HCT116 (cell line): Measurements from ENCODE around the gene WIF1.

ENCODE experiments used
- POLR2A ChIP-seq: IDR thresholded peaks from 2 replicates; pipeline ENCODE4 v1.7.0; 2011; ENCODE audit warnings: borderline replicate concordance; ENCODE audit not compliant: insufficient read depth, insufficient read length; ENCODE audit errors: extremely low read depth
- TF ChIP-seq, protein P1 (sequence below), 3 experiments: fragments of 200-600 bp in 1 of 3; sonication (generic) in 1 of 3; IDR thresholded peaks in 2 of 3; conservative IDR thresholded peaks in 1 of 3; 2 replicates each; pipeline ENCODE4 v1.5.1; 2012 to 2017; ENCODE audit warnings: low read depth in 2 of 3, low read length in 2 of 3, antibody characterized with exemption in 1 of 3, borderline replicate concordance in 1 of 3, control low read depth in 1 of 3, mild to moderate bottlenecking in 1 of 3, mixed read lengths in 1 of 3, mixed run types in 1 of 3, moderate library complexity in 1 of 3; ENCODE audit not compliant: insufficient read depth in 1 of 3

GRCh38 chr12:65099182-65099581, 21.9 kb downstream of the WIF1 start:
- no peak for TF ChIP-seq POLR2A
- TF ChIP-seq, protein P1, sequence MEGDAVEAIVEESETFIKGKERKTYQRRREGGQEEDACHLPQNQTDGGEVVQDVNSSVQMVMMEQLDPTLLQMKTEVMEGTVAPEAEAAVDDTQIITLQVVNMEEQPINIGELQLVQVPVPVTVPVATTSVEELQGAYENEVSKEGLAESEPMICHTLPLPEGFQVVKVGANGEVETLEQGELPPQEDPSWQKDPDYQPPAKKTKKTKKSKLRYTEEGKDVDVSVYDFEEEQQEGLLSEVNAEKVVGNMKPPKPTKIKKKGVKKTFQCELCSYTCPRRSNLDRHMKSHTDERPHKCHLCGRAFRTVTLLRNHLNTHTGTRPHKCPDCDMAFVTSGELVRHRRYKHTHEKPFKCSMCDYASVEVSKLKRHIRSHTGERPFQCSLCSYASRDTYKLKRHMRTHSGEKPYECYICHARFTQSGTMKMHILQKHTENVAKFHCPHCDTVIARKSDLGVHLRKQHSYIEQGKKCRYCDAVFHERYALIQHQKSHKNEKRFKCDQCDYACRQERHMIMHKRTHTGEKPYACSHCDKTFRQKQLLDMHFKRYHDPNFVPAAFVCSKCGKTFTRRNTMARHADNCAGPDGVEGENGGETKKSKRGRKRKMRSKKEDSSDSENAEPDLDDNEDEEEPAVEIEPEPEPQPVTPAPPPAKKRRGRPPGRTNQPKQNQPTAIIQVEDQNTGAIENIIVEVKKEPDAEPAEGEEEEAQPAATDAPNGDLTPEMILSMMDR (IDR thresholded peaks at IDR 0.05 in 2 of 3, conservative IDR thresholded peaks at IDR 0.05 in 1 of 3; ENCODE audit: borderline replicate concordance in 1 of 3, insufficient read depth in 1 of 3, low read depth in 2 of 3, low read length in 2 of 3) = no peak
